ENCODE measurements around the gene ZKSCAN8.

DNA sequence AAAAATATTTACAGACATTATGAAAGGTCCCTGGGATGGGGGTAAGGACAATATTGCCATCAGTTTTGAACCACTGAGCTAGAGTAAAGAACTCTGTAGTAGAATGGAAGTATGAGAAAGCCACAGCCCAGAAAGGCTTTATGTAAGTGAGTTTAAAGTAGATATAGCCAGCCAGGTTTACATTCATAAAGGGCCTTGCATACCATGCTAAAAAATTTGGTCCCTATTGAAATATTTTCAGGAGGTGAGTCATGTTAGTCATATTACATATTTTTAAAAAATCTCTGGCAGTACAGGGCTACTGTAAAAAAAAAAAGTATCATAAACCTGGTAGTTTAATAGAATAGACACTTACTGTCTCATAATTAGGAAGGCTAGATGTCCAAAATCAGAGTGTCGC, 3.5 kb downstream of the ZKSCAN8 start:
- TF ChIP-seq, protein P1, sequence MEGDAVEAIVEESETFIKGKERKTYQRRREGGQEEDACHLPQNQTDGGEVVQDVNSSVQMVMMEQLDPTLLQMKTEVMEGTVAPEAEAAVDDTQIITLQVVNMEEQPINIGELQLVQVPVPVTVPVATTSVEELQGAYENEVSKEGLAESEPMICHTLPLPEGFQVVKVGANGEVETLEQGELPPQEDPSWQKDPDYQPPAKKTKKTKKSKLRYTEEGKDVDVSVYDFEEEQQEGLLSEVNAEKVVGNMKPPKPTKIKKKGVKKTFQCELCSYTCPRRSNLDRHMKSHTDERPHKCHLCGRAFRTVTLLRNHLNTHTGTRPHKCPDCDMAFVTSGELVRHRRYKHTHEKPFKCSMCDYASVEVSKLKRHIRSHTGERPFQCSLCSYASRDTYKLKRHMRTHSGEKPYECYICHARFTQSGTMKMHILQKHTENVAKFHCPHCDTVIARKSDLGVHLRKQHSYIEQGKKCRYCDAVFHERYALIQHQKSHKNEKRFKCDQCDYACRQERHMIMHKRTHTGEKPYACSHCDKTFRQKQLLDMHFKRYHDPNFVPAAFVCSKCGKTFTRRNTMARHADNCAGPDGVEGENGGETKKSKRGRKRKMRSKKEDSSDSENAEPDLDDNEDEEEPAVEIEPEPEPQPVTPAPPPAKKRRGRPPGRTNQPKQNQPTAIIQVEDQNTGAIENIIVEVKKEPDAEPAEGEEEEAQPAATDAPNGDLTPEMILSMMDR (conservative IDR thresholded peaks at IDR 0.05; ENCODE audit: low read depth, low read length), result no peak
- no peak for TF ChIP-seq EZH2 (IDR thresholded peaks at IDR 0.05; ENCODE audit: borderline replicate concordance, low read depth, low read length, poor library complexity, severe bottlenecking)
